ENCODE results near the gene ACKR2. TPM values are rescaled to one million over a fixed set of nuclear protein-coding genes. Genes with fewer than 3 reads are reported as not detected.
A peak's percentile ranks its signal among the peaks of the same experiment; 100 is the strongest.
"Not testable (repeated sequence)": the region's sequence is repeated elsewhere in the genome, so short reads cannot be mapped to it uniquely, and the experiment has no call there.

Gene ACKR2
- total RNA-seq, 2 donors from 2014 or later: 0.10 to 0.35 TPM

DNA sequence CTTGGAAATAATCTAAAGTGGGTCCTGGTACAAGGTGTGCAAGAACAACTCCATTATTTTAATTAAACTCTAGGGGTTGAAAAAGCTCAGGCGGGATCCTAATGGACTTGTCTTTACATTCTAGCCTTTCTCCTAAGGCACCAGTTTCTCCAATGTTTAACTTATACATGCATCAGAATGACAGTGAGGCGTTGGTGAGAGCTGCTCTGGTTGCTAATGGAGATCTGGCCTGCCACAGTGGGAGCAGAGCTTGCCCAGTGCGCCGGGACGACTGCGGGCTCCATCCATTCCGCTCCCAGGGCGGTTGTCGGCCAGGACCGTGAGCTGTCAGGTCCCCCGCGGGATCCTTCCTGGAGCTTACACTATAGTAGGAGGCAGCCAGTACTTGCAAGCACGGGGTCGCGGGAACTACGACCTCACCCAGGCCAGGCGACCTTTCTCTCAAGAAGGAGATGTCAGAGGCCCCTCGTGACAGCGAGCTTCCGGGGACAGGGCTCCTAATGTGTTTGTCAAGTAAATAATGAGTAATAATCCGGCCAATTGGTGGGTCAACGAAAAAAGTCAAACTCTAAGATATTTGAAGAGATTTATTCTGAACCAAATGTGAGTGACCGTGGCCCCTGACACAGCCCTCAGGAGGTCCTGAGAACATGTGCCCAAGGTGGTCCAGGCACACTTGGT, 4.0 kb upstream of the ACKR2 start:
- DNase-seq (peak in 1 of 3 donors; percentile 6), ATAC-seq (no peak)
- Mint-ChIP-seq H3K27ac (no peak overlapping the region), H3K27me3 (peaks cover 29% of the 10 kb centered on the region), H3K4me3 (peak overlapping the region; percentile 98), H3K4me1 (peaks cover 33% of the 10 kb centered on the region), H3K36me3 (ENCODE audit: low read depth) (no peaks in the 10 kb centered on the region)
- no peaks in the 10 kb centered on the region for H3K9me3 ChIP-seq (ENCODE audit: control insufficient read depth, low read length, poor library complexity, severe bottlenecking)

DNA sequence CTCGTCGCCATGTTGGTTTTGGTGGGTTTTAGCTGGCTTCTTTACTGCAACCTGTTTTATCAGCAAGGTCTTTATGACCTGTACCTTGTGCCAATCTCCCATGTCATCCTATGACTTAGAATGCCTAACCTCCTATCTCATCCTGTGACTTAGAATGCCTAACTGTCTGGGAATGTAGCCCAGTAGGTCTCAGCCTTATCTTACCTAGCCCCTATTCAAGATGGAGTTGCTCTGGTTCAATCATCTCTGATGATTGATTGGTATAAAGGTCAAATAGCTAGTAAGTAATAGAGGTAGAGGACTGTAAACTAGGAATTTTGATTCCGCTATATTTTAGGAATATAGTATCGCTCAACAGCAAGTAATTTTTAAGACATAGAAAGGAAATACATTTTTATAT, 1.3 kb upstream of the ACKR2 start:
- no peak overlapping the region for H3K27ac Mint-ChIP-seq
- H3K4me1 Mint-ChIP-seq: peaks cover 17% of the 10 kb centered on the region
- DNase-seq (no peak), ATAC-seq (no peak)
- no peak overlapping the region for H3K4me3 Mint-ChIP-seq
- peaks cover 44% of the 10 kb centered on the region for H3K27me3 Mint-ChIP-seq
- H3K36me3 Mint-ChIP-seq (ENCODE audit: low read depth): no peaks in the 10 kb centered on the region
- no peaks in the 10 kb centered on the region for H3K9me3 ChIP-seq (ENCODE audit: control insufficient read depth, low read length, poor library complexity, severe bottlenecking)

DNA sequence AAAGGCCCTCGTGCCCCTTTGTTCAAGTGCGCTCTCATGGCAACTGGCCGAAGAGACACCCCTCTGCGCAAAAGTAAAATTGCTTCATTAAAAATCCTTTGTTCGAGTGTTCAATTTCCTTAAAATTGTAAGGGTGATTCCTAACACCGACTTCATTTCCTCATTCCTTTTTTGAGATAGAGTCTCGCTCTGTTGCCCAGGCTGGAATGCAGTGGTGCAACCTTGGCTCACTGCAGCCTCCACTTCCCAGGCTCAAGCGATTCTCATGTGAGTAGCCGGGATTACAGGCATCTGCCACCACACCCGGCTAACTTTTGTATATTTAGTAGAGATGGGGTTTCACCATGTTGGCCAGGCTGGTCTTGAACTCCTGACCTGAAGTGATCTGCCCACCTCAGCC, 1.5 kb downstream of the ACKR2 start:
- not testable (repeated sequence) for H3K4me1 Mint-ChIP-seq; H3K9me3 ChIP-seq (ENCODE audit: control insufficient read depth, low read length, poor library complexity, severe bottlenecking); H3K4me3 Mint-ChIP-seq; ATAC-seq; H3K36me3 Mint-ChIP-seq (ENCODE audit: low read depth); DNase-seq; H3K27ac Mint-ChIP-seq
- H3K27me3 Mint-ChIP-seq: peaks cover 46% of the 10 kb centered on the region

DNA sequence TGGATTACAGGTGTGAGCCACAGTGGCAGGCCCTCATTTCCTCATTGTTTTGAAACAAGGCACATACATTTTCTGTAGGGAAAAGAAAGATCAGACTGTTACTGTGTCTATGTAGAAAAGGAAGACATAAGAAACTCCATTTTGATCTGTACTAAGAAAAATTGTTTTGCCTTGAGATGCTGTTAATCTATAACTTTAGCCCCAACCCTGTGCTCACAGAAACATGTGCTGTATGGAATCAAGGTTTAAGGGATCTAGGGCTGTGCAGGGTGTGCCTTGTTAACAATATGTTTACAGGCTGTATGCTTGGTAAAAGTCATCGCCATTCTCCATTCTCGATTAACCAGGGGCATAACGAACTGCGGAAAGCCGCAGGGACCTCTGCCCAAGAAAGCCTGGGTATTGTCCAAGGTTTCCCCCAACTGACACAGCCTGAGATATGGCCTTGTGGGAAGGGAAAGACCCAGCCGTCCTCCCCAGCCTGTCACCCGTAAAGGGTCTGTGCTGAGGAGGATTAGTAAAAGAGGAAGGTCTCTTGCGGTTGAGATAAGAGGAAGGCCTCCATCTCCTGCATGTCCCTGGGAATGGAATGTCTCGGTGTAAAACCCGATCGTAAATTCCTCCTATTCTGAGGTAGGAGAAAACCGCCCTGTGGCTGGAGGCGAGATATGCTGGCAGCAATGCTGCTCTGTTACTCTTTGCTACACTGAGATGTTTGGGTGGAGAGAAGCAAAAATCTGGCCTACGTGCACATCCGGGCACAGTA, 2.1 kb downstream of the ACKR2 start:
- H3K27ac Mint-ChIP-seq; H3K36me3 Mint-ChIP-seq (ENCODE audit: low read depth); DNase-seq; H3K4me3 Mint-ChIP-seq; ATAC-seq; H3K9me3 ChIP-seq (ENCODE audit: control insufficient read depth, low read length, poor library complexity, severe bottlenecking); H3K4me1 Mint-ChIP-seq: not testable (repeated sequence)
- H3K27me3 Mint-ChIP-seq: peaks cover 40% of the 10 kb centered on the region

DNA sequence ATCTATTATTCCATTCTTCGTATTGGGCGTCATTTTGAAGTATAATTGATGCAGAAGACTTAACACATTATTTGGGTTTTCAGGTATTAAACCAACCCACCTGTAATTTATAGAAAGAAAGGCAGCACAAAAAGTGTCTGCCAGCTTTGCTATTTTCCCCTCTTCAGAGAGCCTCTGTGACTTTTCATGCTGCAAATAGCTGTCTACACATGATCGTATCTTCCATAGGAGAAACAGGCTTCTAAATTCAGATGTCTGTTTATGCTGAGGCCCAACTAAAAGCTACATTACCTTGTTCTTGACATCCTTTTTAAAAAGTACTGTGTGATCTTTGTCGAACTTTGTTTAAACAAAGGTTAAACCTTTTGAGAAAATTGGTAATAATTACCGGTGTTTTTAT, 5.0 kb downstream of the ACKR2 start:
- Mint-ChIP-seq H3K27me3 (peaks cover 25% of the 10 kb centered on the region), H3K4me3 (no peak overlapping the region), H3K36me3 (ENCODE audit: low read depth) (no peaks in the 10 kb centered on the region), H3K4me1 (no peaks in the 10 kb centered on the region), H3K27ac (no peak overlapping the region)
- H3K9me3 ChIP-seq (ENCODE audit: control insufficient read depth, low read length, poor library complexity, severe bottlenecking): no peaks in the 10 kb centered on the region
- ATAC-seq (no peak), DNase-seq (no peak)

DNA sequence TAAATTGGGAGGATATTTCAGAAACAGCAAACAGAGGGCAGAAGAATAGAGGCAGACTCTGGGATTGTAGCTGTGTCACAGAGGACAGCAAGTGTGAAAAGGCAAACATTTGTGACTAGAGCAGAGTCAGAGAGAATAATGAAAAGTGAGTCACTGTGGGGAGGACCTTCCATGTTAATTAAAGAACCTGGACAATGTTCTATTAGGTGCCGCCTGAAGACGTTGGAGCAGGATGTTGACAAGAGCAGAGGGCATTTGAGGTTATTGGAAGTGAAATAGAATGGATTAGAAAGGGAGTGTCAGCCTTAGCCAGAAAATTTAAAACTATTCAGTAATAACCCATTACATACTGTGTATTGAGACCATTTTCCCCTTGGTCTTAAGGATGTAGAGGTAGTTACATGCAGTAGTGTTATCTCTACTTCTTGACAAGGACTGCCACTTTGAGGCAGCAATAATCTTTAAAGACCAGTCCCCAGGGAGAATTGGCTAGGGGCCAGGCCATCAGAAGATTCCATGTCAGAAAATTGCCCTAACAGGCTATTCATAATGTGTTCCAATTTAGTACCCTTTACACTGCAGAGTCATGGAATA, 5.8 kb downstream of the ACKR2 start:
- peaks cover 2% of the 10 kb centered on the region for H3K4me1 Mint-ChIP-seq
- no peak overlapping the region for H3K4me3 Mint-ChIP-seq
- peaks cover 28% of the 10 kb centered on the region for H3K27me3 Mint-ChIP-seq
- no peak for ATAC-seq
- H3K9me3 ChIP-seq (ENCODE audit: control insufficient read depth, low read length, poor library complexity, severe bottlenecking): no peaks in the 10 kb centered on the region
- H3K36me3 Mint-ChIP-seq (ENCODE audit: low read depth): no peaks in the 10 kb centered on the region
- DNase-seq: no peak
- H3K27ac Mint-ChIP-seq: no peak overlapping the region

DNA sequence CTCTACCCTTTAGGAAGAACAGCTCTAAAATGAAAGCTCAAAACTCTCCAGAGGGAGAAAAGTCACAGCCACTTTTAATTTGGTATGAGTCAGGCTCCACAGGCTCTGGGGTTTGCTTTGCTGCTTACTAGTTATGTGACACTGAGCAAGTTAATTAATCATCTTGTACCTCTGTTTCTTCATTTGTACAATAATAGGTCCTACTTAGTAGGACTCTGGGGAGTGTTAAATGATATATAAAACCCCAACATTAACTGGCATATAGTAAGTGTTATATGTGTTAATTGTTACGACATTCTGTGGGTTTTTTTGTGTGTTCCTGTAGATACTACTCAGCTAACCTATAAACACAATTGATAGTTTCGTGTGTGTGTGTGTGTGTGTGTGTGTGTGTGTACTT, 6.6 kb downstream of the ACKR2 start:
- no peaks in the 10 kb centered on the region for H3K36me3 Mint-ChIP-seq (ENCODE audit: low read depth)
- H3K4me3 Mint-ChIP-seq: no peak overlapping the region
- DNase-seq (no peak), ATAC-seq (no peak)
- no peak overlapping the region for H3K27ac Mint-ChIP-seq
- H3K9me3 ChIP-seq (ENCODE audit: control insufficient read depth, low read length, poor library complexity, severe bottlenecking): no peaks in the 10 kb centered on the region
- peaks cover 2% of the 10 kb centered on the region for H3K4me1 Mint-ChIP-seq
- peaks cover 25% of the 10 kb centered on the region for H3K27me3 Mint-ChIP-seq

DNA sequence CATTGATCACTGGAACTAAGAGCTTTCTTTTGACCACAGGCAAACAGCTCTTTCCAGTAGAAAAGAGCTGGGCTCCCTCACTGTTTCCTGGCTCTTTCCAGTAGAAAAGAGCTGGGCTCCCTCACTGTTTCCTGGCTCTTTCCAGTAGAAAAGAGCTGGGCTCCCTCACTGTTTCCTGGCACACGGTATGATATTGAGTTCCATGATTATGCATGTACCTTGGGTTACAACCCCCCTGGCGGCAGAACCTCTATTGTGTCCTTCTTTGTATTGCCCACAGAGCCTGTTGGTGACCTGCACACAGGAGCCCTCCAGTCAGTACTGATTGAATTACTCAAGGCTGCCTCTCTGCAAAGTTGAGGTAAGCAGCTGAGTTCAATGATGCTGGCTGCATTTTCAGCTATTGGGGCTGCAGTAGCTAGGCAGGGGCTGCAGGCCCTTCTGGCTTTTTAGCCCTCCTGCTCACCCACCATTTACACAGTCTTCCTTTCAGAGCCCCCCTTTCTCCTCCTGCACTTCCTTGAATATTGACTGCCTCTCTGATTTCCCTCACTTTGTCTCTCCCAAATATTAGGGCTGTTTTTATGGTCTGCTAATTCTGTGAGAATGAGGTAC, 10.2 kb downstream of the ACKR2 start:
- Mint-ChIP-seq H3K27me3 (peaks cover 29% of the 10 kb centered on the region), H3K4me1 (peaks cover 4% of the 10 kb centered on the region), H3K4me3 (no peak overlapping the region), H3K27ac (no peak overlapping the region), H3K36me3 (ENCODE audit: low read depth) (no peaks in the 10 kb centered on the region)
- DNase-seq: no peak
- no peaks in the 10 kb centered on the region for H3K9me3 ChIP-seq (ENCODE audit: control insufficient read depth, low read length, poor library complexity, severe bottlenecking)
- ATAC-seq: no peak

DNA sequence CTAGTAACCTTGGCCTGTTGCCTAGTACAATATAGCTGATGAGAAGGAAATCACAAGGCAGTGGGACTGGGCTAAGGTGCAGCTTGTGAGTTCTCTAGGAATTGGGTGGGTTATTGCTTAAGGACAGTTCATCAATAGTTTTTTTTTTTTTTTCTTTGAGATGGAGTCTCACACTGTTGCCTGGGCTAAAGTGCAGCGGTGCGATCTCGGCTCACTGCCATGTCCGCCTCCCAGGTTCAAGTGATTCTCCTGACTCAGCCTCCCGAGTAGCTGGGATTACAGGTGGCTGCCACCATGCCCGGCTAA, 11.5 kb downstream of the ACKR2 start:
- Mint-ChIP-seq H3K36me3 (ENCODE audit: low read depth) (no peaks in the 10 kb centered on the region), H3K4me3 (no peak overlapping the region), H3K4me1 (peaks cover 4% of the 10 kb centered on the region), H3K27me3 (peaks cover 30% of the 10 kb centered on the region), H3K27ac (no peak overlapping the region)
- no peaks in the 10 kb centered on the region for H3K9me3 ChIP-seq (ENCODE audit: control insufficient read depth, low read length, poor library complexity, severe bottlenecking)
- ATAC-seq: no peak
- no peak for DNase-seq

DNA sequence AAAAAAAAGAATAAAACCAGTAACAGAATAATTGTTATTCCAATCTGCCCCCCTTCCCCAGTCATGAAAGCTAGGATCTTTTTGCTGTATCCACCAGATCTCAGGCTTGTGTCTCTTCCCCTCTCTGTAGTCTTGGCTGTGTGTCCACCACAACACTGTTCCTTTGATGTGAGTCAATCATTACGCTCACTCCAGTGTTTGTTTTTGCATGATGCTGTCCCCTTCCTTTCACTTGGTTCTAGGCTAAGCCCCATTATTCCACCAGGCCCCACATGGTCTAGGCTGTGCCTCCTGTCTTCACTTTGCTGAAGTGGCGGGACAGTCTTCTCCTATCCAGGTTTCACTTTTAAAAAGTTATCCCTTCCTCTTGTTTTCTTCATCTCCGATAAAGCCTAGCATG, 13.6 kb downstream of the ACKR2 start:
- DNase-seq (no peak), ATAC-seq (no peak)
- H3K4me1 Mint-ChIP-seq: peaks cover 4% of the 10 kb centered on the region
- H3K27ac Mint-ChIP-seq: peak overlapping the region; percentile 6
- H3K9me3 ChIP-seq (ENCODE audit: control insufficient read depth, low read length, poor library complexity, severe bottlenecking): no peaks in the 10 kb centered on the region
- peaks cover 49% of the 10 kb centered on the region for H3K27me3 Mint-ChIP-seq
- H3K36me3 Mint-ChIP-seq (ENCODE audit: low read depth): peaks cover 3% of the 10 kb centered on the region
- H3K4me3 Mint-ChIP-seq: no peak overlapping the region

DNA sequence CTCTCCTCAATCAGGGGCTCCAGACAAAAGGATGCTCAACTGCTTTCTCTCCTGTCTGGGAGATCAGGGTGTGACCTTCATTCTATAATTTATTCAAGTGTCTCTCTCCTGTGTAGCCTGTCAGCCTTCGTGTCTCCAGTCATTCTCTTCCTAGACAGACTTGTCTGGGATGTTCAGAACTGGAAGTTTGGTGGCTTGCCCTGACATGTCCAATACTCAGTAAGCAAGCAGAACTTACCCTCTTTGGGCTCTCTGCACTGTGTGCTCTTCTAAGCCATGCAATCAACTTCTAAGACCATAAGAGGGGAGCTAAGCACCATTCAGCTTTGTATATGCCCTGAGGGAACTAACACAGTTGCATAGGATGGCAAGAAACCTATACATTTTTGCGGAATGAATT, 14.1 kb downstream of the ACKR2 start:
- DNase-seq (no peak), ATAC-seq (no peak)
- no peaks in the 10 kb centered on the region for H3K9me3 ChIP-seq (ENCODE audit: control insufficient read depth, low read length, poor library complexity, severe bottlenecking)
- Mint-ChIP-seq H3K4me3 (no peak overlapping the region), H3K27ac (peak overlapping the region; percentile 6), H3K36me3 (ENCODE audit: low read depth) (peaks cover 3% of the 10 kb centered on the region), H3K4me1 (peaks cover 4% of the 10 kb centered on the region), H3K27me3 (peaks cover 55% of the 10 kb centered on the region)

DNA sequence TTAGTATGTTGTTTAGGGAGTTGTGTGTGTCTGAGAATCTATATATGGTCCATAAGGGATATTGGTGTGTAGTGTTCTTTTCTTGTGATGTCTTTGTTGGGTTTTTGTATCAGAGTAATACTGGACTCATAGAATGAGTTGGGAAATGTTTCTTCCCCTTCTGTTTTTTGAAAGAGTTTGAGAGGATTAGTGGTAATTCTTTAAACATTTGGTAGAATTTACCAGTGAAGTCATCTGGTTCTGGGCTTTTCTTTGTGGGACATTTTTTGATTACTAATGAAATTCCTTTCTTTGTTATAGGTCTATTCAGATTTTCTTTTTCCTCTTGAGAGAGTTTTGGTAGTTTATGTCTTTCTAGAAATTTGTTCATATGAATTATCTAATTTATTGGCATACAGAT, 16.9 kb downstream of the ACKR2 start:
- H3K9me3 ChIP-seq (ENCODE audit: control insufficient read depth, low read length, poor library complexity, severe bottlenecking): no peaks in the 10 kb centered on the region
- Mint-ChIP-seq H3K36me3 (ENCODE audit: low read depth) (peaks cover 3% of the 10 kb centered on the region), H3K27me3 (peaks cover 56% of the 10 kb centered on the region), H3K27ac (no peak overlapping the region), H3K4me1 (peaks cover 2% of the 10 kb centered on the region), H3K4me3 (no peak overlapping the region)
- no peak for ATAC-seq
- DNase-seq: no peak

DNA sequence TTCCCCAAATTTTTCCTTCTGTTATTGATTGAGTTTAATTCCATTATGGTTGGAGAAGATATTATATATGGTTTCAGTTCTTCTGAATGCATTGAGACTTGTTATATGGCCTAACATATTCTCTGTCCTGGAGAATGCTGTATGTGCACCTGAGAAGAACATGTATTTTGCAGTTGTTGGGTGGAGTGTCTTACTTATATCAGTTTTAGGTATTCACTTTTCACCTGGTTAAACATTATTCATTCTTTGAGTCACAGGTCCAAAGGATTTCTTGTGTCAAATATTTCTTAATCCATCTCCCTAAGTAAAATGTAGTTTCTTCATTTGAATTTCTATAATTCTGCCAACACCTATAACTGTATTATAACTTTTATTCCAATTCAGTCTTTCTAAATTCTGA, 17.8 kb downstream of the ACKR2 start:
- H3K27ac Mint-ChIP-seq: no peak overlapping the region
- H3K36me3 Mint-ChIP-seq (ENCODE audit: low read depth): peaks cover 3% of the 10 kb centered on the region
- peaks cover 5% of the 10 kb centered on the region for H3K4me1 Mint-ChIP-seq
- DNase-seq (no peak), ATAC-seq (no peak)
- no peak overlapping the region for H3K4me3 Mint-ChIP-seq
- peaks cover 53% of the 10 kb centered on the region for H3K27me3 Mint-ChIP-seq
- H3K9me3 ChIP-seq (ENCODE audit: control insufficient read depth, low read length, poor library complexity, severe bottlenecking): no peaks in the 10 kb centered on the region
